VCaP (cell line): Measurements from ENCODE around the gene PARP12.

Experiments
- H3K27ac ChIP-seq: fragments of 450-650 bp; 2 replicates; pipeline ENCODE4 v1.5.1; 2017
- TF ChIP-seq, protein P1 (sequence below): fragments of 450-650 bp; conservative IDR thresholded peaks from 2 replicates; pipeline ENCODE4 v1.5.1; 2017; ENCODE audit warnings: mild to moderate bottlenecking, moderate library complexity

Gene PARP12

GRCh38 chr7:140013676-140014075 lies 49.1 kb downstream of the PARP12 start:
- no peak overlapping the region for H3K27ac ChIP-seq
- TF ChIP-seq, protein P1, sequence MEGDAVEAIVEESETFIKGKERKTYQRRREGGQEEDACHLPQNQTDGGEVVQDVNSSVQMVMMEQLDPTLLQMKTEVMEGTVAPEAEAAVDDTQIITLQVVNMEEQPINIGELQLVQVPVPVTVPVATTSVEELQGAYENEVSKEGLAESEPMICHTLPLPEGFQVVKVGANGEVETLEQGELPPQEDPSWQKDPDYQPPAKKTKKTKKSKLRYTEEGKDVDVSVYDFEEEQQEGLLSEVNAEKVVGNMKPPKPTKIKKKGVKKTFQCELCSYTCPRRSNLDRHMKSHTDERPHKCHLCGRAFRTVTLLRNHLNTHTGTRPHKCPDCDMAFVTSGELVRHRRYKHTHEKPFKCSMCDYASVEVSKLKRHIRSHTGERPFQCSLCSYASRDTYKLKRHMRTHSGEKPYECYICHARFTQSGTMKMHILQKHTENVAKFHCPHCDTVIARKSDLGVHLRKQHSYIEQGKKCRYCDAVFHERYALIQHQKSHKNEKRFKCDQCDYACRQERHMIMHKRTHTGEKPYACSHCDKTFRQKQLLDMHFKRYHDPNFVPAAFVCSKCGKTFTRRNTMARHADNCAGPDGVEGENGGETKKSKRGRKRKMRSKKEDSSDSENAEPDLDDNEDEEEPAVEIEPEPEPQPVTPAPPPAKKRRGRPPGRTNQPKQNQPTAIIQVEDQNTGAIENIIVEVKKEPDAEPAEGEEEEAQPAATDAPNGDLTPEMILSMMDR: no peak

DNA sequence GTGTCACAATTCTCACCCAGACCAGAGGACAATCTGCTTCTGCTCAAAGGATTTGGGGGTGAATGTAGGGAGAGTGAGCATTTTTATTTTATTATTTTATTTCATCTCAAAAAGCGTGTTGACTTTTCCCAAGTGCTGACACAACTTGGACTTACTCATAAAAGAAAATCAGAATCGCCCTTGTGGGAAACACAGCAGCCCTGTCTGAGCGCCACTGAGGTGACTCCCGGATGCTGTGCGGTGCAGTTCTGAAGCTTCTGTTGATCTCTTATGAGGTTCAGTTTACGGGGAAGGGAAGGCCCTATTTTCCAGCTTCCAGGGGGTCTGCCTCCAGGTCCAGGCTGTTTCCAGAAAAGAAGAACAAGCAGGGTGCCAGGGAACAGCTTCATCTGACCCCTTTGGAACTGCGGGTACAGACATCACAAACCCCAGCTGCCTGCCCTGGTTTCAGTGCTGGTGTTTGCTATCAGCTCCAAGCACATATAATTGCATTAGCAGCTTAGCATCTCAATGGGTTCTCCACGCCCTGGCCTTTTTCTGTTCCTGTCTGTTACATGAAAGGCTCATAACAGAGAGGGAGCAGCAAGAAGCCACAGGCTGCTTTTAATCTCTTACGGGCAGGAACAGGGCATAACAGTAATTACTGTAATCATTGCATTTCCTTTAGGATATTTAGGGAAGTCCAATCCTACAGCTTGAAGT lies 52.4 kb downstream of the PARP12 start:
- TF ChIP-seq, protein P1: no peak
- H3K27ac ChIP-seq: no peak overlapping the region

DNA sequence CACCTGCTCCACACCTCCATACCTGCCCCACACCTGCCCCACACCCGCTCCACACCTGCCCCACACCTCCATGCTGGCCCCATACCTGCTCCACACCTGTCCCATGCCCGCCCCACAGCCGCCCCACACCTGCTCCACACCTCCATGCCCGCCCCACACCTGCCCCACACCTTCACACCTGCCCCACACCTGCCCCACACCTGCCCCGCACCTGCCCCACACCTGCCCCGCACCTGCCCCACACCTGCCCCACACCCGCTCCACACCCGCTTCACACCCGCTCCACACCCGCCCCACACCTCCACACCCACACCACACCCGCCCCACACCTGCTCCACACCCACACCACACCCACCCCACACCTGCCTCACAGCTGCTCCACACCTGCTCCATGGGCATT lies 53.0 kb downstream of the PARP12 start:
- TF ChIP-seq, protein P1: no peak
- no peak overlapping the region for H3K27ac ChIP-seq

- H3K27ac ChIP-seq: peak overlapping the region; percentile 65
- TF ChIP-seq, protein P1: no peak
These were observed 53.8 kb downstream of the PARP12 start for GRCh38 chr7:140008755-140009610.

GRCh38 chr7:140007051-140007690 lies 55.6 kb downstream of the PARP12 start:
- TF ChIP-seq, protein P1: no peak
- H3K27ac ChIP-seq: no peak overlapping the region

DNA sequence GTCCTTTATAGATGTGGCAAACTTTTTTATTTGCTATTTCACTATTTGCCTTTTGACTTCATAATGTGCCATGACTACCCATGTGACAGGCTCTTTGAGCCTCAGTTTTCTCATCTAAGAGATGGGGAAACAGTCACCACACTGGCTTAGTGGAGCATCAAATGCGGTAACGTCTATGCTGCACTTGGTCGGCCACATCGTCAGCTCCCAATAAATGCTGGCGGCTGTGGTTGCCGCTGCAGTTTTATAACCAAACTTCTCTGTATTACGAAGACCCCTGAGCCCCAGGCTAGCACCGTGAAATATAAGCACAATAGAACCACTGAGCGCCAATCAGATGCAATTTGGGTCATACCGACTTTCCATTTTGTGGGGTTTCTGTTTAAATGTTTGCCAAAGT lies 56.2 kb downstream of the PARP12 start:
- H3K27ac ChIP-seq: no peak overlapping the region
- TF ChIP-seq, protein P1: no peak
